Keratinocyte (primary cell): ENCODE measurements around the gene NDUFAF4.
A peak's percentile ranks its signal among the peaks of the same experiment; 100 is the strongest.

Source experiments
- EZH2 ChIP-seq: IDR thresholded peaks from one replicate; pipeline ENCODE4 v1.6.1; 2012; ENCODE audit warnings: inconsistent platforms, mild to moderate bottlenecking, low read length, moderate library complexity
- TF ChIP-seq, protein P1 (sequence below), 3 experiments: IDR thresholded peaks in 1 of 3; conservative IDR thresholded peaks in 1 of 3; optimal IDR thresholded peaks in 1 of 3; 2 replicates in 2 of 3; 3 replicates in 1 of 3; pipeline versions ENCODE3 to v1.5.1; 2011; ENCODE audit warnings: low read length in 3 of 3, mild to moderate bottlenecking in 3 of 3, moderate library complexity in 2 of 3, control low read depth in 1 of 3, inconsistent platforms in 1 of 3; ENCODE audit not compliant: insufficient read depth in 2 of 3; ENCODE audit errors: extremely low read depth in 1 of 3

DNA sequence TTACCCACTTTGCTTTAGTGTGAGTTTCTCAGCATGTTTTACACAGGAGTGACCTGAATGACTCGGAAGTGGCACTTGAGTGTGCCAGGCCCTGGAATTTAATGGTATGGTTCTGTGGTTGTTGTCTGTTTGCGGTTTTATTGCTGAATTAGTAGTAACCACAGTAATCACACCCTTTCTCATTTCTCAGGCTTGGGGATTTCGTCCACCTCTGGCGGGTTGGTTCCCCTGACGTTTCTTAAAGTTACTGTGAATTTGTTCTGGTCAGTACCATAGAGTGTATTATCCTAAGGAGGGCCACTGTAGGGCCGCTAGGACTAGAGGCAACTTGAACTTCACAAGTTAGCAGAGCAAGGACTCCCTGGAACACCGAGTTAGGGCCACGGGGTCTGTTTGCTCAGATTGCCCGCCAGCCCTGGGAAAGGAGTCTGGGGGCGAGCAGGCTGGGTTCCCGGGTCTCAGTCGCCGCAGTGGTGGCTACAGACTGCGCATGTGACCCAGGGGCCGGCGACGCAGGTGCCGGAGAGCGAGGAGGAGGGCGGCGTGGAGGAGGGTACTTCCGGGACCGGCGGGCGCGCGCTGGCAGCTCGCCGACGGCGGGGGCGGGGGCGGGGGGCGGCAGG lies 26.3 kb upstream of the NDUFAF4 start:
- TF ChIP-seq, protein P1, sequence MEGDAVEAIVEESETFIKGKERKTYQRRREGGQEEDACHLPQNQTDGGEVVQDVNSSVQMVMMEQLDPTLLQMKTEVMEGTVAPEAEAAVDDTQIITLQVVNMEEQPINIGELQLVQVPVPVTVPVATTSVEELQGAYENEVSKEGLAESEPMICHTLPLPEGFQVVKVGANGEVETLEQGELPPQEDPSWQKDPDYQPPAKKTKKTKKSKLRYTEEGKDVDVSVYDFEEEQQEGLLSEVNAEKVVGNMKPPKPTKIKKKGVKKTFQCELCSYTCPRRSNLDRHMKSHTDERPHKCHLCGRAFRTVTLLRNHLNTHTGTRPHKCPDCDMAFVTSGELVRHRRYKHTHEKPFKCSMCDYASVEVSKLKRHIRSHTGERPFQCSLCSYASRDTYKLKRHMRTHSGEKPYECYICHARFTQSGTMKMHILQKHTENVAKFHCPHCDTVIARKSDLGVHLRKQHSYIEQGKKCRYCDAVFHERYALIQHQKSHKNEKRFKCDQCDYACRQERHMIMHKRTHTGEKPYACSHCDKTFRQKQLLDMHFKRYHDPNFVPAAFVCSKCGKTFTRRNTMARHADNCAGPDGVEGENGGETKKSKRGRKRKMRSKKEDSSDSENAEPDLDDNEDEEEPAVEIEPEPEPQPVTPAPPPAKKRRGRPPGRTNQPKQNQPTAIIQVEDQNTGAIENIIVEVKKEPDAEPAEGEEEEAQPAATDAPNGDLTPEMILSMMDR (optimal IDR thresholded peaks at IDR 0.05 in 1 of 3, IDR thresholded peaks at IDR 0.05 in 1 of 3, conservative IDR thresholded peaks at IDR 0.05 in 1 of 3; ENCODE audit: extremely low read depth in 1 of 3, insufficient read depth in 2 of 3, low read length in 3 of 3): no peak
- TF ChIP-seq EZH2: peak; percentile 73
